ENCODE measurements around the gene SLC25A29.

DNA sequence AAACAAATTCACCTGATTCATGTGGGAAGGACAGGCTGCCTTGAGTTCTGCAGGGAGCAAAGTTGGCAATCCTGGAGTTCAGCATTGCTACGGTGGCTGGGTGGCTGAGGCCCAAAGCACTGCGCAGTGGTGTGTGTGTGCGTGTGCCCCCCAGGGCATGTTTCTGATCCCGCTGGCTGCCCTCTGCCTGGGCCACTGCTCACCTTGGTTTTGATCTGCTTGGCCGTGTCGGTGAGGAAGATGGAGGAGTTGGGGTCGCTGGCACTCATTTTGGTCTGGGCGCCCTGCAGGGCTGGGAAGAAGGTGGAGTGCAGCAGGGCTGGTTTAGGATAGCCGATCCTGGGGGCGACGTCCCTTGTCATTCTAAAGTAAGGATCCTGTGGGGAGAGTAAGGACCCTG lies 36.0 kb upstream of the SLC25A29 start:
- no peak for TF ChIP-seq CTCF (IDR thresholded peaks at IDR 0.05)
- TF ChIP-seq EP300 (IDR thresholded peaks at IDR 0.05): no peak
- TF ChIP-seq POLR2A (IDR thresholded peaks at IDR 0.05): no peak
